GM21619 (cell line): Measurements from ENCODE around the gene ASNS.

ENCODE experiments used
- ATAC-seq: cut with Tn5 transposase; IDR thresholded peaks from one replicate; pipeline ENCODE4 v1.9.1; 2021; ENCODE audit not compliant: unreplicated experiment

ASNS gene

DNA sequence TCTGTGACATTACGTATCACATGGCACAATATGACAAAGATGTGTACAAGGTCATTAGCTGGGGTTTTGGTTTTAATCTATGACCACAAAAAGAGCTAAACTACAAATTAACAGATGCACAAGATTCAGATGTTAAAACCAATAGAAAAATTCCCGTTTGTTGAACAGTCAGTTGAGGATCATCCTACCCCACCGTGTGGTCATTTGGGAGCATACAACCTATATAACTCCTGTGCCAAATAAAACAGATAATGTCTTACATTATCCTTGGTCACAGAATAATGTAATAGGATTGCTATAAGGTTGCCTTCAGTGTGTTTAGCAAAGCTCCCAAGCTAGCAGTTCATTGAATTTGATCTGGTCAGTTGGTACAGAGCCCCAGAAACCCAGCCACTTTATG is 28.2 kb downstream of the ASNS start:
- ATAC-seq, result no peak

DNA sequence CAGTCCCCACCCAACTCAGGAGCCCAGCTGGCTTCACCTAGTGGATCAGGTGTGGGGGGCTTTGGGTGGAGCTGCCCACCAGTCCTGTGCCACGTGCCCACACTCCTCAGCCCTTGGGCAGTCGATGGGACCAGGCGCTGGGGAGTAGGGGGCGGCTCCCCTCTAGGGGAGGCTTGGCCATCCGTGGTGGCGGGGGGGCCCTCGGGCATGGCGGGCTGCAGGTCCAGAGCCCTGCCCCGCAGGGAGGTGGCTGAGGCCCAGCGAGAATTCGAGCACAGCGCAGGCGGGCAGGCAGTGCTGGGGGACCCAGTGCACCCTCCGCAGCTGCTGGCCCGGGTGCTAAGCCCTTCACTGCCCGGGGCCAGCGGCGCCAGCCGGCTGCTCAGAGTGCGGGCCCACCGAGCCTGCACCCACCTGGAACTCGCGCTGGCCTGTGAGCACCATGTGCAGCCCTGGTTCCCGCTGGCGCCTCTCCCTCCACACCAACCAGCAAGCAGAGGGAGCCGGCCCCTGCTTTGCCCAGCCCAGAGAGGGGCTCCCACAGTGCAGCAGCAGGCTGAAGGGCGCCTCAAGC is 29.3 kb downstream of the ASNS start:
- ATAC-seq, result no peak

- ATAC-seq, result no peak
Measured at GRCh38 chr7:97842006-97842405, 30.2 kb downstream of the ASNS start.

- peak; percentile 84 for ATAC-seq
Measured at GRCh38 chr7:97835296-97836138, 36.7 kb downstream of the ASNS start.

- ATAC-seq, result no peak
Measured at GRCh38 chr7:97819161-97819560, 53.0 kb downstream of the ASNS start.

- no peak for ATAC-seq
Measured at GRCh38 chr7:97818066-97818663, 54.0 kb downstream of the ASNS start.
